GM21390 (cell line): ENCODE data around the gene SUCLG1.
A peak's percentile ranks its signal among the peaks of the same experiment; 100 is the strongest.

Source experiments
- ATAC-seq: cut with Tn5 transposase; IDR thresholded peaks from one replicate; pipeline ENCODE4 v1.9.1; 2021; ENCODE audit not compliant: unreplicated experiment

The SUCLG1 gene

DNA sequence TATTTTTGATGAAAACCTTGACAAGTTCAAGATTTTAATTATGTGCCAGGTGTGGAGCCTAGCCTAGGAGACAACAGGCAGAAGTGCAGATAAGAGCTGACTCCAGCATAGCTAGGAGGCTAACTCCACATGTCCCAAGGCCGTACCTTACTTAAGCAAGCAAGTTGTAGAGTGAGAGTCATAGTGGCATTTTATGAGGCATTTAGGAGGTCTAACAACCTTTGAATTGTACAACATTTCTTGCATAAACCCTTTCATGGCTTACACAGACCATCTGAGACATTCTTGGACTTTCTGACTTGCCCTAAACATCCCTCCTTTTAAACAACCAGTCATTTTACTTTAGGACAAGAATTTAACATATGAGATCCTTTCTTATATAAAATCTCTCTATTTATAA lies 8.3 kb upstream of the SUCLG1 start:
- no peak for ATAC-seq

DNA sequence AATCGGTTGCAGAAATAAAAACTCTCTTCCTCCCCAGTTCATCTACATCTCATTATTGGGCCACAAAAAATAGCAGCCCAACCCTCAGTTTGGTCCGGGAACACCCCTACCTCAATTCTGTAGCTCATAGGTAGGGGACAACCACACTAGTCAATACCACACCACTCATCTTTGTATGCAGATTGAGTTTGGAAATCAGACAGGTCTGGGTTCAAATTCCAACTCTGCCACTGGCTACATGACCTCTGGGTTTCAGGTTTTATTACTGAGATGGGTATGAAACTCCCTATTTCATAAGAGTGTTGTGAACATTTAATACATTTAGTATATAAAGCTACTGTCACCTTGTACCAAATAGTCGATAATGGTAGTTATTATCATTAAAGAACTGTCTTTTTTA lies 2.2 kb upstream of the SUCLG1 start:
- ATAC-seq = no peak

DNA sequence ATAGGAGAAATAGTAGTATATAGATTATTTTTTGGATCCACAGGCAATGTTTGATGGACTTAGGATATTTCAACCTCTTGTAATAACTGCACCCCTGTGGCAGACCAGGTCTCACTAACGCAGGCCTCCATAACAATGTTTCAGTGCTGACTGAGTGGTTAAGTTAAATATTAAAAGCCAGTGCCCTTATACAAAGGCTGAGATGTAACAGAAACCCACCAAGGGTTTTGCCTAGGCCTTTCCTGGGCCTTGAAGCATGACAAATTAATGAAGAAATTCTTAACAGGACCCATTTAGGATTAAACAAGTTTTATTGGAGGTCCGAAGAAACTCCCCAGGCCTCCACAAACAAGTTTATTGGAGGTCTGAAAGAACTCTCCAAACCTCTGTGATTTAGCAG lies 1.6 kb upstream of the SUCLG1 start:
- no peak for ATAC-seq

DNA sequence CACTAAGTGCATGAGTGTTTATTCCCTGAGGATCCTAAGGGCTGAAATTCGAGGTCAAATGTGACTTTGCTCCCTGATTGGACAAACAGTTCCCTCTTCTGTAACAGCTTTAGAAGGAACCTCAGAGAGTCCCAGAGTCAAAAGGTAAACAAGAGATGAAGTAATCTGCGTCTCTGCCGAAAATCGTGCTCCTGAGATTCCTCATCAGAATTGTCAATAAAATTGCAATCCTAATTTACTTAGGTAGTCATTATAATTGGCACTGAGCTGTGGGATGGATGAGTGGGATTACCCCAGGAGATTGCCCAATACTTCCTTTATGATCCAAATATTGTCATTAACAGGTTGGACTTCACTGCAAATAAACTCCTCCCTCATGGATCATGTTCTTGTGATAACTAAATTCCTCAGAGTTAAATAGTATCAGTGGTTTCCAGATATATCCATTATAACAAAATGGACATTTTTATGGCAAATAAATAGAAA lies 907 bp upstream of the SUCLG1 start:
- no peak for ATAC-seq

DNA sequence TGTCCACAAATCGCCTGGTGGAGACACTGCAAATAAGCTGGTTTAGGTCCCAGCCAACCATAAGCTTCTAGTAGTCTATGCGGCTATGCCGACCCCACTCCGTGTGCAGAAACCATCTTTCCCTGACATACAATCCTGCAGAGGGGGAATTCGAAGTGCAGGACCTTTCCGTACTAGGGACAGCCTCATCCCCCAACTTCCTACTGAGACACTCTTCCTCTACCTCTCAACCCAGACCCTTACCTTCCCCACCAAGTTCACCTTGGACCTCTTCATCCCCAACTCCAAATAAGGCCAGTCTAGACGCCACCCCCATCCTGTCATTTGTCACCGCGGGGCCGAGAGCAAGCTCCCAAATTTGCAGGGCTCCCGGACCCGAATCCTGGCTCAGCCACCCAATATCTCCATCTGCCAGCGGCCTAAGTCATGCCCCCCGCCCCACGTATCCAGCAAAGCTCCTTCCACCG lies 496 bp downstream of the SUCLG1 start:
- ATAC-seq = peak; percentile 33

DNA sequence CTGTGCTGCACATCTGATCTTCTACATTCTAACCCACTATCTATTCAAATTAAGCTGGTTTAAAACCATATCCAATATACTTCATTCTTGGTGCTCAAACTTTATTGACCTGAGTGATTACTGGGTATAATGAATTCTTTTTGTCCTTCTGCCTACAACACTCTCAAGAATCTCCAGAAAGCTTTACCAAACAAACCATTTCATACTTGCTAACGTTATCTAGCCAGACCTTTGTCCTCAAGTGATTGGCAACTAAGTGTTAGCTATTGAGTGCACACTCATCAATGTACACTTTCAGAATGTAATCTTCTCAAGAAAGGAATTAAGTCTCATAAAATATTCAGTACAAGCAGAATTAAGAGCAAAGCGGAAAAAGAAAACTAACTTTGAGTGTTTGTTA lies 1.4 kb downstream of the SUCLG1 start:
- ATAC-seq = no peak

DNA sequence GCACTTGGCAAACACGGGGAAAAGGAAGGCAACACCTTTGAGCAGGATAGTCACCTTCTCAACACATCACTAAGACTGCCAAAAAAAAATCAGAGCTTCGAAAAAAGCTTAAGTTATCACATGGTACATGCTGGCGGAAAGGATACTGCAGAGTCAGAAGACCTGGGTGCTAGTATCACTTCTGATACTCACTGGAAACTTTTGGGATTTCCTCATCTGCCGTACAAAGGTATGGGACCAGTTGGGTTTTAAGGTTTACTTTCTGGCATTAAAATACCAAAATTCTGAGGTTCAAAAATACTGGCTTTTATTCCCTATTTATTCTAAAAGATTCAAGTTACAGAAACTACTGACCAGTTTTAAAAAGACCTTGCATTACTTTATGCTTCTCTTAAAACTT lies 2.9 kb downstream of the SUCLG1 start:
- ATAC-seq = no peak

DNA sequence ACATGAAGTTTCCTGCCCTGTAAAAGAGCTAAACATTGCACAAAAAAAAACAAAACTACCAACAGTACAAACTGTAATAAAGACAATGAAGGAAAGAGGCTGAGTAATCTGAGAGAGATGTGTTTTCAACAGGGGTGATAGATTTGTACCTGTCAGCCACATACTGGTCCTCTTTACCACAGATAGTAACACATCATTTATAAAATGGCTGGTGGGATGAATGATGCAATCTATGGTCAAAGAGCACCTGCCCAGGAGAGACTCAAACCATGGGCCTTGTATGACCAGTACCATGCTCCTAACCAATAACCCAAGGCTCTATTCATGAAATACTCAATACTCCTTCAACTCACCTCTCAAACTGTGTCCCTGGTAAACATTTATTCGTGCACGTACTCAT lies 4.5 kb downstream of the SUCLG1 start:
- no peak for ATAC-seq

DNA sequence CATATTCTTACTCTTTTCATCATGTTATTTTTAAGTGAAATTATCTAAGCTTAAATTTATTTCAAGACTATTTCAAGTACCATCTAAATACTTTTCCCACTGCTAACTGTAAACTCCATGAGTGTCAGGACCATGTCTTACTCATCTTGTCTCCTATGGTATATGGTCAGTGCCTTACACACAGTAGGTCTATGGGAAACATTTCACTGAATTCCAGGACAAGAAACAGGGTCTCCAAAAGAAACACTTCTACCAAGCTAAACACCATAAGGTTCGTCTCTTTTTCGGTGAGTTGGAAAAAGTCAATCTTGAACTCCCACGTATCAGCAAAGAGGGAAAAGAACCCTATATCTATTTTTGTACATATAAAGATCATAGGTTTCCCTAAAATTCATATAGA lies 6.5 kb downstream of the SUCLG1 start:
- ATAC-seq = no peak

DNA sequence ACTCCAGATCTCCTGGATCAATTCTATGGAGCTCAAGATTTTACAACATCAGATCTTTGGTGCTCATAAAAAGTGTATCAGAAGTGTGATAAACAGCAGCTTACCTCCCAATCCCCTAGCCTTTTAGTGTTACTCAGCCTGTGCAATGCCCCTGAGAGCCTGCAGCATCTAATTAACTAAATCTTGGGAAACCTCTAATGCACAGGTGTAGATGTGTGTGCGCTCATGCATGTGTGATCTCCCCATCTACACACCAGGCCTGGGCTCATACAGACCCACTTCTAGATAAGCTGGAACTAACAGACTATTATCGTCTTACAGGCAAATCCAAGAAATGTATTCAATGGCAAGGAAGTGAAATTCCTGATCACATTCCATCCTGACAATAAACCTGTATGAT lies 7.5 kb downstream of the SUCLG1 start:
- ATAC-seq = no peak

DNA sequence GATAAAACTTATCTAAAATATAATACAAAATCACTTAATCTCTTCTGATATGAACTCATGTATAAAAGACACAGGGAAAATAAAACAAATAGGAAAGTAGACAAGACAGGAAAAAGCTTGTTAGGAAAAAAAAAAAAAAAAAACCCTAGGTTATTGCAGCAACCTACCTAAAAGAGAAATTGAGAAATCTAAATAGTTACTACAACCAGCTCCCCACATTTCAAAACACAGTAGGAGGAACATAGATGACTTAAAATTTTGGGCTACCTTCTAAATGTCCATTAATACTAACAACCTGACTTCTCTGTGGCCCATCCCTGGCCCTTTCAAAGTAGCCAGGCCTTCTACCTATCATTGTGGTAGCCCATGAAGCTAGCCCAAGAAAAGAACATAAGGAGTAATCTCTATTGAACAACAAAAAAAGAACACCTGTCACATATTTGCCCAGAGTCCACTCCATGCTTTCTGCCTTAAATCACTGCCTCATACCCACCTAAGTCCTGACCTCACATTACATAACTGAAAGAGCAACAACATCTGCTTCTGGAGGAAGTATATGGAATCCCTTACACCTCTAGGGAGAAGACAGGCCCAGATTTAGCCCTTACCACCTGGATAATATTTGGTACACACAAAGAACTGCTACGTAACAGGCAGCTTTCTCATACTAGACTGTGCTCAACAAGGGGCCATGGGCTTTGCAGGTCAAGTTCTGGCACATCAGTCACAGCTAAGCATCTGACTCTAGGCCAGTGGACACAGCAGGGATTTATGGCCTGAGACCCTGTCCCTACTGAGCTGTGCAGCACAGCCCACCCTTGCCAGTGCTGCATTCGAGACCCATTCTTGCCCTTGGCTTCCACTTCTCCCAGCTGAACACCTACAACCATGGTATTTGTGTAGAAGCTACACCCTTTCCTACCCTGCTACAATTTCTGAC lies 8.5 kb downstream of the SUCLG1 start:
- ATAC-seq = no peak

DNA sequence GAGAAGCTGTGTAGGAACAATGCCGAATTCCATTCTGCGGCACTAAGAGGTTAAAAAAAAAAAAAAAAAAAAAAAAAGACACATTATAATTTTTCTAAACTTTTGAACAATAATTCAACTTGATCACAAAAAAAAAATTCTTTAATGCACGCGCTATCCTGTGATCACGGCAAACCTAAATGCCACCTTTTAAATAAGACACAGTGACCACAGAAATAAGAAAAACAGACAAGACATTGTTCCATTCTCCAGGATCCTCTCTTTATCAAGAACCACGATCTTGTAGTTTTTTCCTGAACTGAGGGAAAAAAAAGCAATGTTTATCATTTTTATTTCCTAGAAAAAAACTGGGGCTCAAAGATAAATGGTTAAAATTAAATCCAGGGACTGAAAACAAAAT lies 9.4 kb downstream of the SUCLG1 start:
- ATAC-seq = no peak

DNA sequence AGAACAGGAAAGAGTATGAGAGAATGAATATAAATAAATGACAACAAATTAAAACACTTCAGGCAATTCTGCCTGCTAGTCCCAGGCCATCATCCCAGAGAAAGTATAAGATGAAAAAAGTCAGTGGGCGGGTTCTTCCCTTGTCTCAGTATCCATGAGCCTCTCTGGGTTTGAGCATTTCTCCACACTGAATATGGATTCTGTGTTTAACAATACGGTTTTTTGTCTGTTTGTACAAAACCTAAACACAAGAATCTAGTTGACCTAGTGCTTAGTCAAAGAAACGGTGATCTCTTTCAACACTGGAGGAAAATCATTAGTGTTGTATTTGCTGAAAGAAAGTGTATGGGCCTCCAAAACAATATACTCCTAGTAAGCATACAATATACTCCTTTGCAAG lies 10.0 kb downstream of the SUCLG1 start:
- ATAC-seq = no peak

DNA sequence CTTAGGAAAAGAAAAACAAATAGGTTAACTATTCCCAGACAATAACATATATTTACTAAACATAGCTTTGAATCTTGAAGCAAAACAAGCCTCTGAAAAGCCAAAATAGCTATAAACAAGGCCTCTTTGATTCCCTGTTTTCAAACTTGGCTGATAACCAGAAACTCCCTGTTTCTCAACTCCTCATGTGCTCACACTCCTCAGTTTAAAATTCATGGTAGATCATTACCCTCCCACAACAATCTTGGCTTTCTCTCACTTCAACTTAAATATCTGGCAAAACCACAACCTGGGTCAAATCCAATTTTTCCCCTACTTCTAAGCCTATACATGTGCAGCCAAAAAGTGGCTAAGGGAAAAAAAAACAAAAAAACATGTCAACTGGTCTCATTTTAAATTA lies 15.6 kb downstream of the SUCLG1 start:
- ATAC-seq = no peak

DNA sequence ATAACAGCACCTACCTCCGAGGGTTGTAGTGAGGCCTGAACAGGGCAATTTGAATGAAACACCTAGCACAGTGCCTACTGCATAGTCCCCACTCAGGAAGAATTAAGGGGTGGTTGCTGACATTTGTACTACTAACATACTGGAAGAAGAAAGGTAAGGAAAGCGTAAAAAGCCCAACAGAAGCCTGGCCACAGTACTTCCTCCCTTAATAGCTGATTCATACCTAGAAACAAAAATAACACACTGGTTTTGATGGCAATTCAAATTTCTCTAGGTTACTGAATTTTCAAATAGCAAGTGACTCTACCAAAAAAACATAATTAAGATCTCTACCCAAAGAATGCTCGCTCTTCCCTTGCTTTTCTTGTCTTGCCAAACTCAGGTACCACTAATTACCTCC lies 16.2 kb downstream of the SUCLG1 start:
- ATAC-seq = no peak

DNA sequence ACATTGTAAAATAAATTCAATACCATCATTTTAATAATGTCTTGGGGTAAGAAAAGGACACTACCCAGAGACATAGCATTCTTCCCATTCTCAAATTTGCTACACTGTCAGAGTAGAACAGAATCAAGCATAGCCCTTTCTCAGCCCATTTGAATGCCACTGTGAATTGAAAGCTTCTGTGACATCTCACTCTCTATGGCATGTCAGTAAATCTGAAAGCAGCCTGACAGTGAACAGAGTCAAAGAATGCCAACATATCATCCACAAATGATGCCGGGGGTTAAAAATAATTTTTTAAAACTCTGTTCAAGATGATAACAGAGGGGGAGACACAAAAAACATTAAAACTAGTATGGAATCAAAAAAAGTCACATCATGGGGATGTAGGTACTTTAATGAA lies 17.6 kb downstream of the SUCLG1 start:
- ATAC-seq = no peak

DNA sequence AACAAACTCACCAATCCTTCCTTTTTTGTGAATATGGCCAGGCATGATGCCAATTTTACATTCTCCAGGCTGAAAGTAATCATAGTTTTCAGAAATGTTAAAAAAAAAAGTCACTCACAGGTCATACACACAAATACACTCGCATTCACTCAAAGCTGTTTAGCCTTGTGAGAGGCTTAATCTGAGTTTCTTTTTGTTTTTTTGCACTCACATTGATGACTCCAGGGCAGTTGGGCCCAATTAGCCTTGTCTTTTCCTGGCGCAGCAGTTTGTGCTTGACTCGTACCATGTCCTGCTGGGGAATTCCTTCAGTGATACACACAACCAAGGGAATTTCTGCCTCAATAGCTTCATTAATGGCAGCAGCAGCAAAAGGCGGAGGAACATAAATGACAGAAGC lies 18.0 kb downstream of the SUCLG1 start:
- ATAC-seq = no peak

DNA sequence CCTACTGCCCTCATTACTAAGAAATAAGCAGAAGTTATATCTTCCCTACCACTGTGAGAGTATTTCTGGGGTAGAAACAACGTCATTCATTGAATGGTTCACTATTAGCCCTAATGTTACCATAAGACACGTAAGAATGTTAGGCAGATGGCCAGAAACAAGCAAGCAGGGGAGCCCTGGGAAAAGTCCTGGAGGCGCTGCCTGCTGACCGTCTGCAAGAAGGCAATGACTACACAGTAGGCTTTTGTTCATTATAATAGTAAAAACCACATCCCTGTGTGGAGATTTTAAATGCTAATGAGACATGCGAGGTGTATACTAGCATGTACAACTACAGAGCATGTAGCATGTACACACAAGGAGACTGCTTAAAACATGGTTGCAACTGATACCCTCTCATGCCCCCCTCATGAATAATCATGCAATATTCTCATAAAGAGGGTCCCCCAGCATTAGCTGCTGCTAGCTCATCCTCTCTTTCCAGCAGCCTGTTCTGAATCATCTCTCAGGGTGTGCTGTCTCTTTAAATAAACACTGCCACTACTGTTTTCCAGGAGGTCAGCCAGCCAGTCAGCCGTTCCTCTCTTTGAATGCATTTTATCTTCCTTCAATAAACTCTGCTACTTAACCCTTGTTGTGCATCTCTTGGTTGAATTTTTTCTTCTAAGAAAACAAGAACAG lies 23.6 kb downstream of the SUCLG1 start:
- ATAC-seq = no peak

DNA sequence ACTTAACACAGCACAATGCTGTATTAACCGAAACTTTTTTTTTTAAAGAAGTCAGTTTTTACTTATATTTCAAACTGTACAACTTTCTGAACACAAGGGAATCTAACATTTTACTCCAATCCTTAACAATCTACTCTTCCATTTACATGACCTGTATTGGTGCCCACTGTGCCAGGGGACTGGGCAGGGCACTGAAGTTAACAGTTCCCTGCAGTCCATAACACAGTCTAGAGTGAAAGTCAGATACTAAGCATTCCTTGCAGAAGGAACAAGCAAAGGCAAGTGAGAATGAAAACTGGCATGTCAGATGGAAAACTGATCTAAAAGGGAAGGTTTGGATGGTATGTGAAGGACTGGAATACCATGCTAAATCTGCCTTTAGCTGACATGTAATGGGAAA lies 29.8 kb downstream of the SUCLG1 start:
- ATAC-seq = no peak

DNA sequence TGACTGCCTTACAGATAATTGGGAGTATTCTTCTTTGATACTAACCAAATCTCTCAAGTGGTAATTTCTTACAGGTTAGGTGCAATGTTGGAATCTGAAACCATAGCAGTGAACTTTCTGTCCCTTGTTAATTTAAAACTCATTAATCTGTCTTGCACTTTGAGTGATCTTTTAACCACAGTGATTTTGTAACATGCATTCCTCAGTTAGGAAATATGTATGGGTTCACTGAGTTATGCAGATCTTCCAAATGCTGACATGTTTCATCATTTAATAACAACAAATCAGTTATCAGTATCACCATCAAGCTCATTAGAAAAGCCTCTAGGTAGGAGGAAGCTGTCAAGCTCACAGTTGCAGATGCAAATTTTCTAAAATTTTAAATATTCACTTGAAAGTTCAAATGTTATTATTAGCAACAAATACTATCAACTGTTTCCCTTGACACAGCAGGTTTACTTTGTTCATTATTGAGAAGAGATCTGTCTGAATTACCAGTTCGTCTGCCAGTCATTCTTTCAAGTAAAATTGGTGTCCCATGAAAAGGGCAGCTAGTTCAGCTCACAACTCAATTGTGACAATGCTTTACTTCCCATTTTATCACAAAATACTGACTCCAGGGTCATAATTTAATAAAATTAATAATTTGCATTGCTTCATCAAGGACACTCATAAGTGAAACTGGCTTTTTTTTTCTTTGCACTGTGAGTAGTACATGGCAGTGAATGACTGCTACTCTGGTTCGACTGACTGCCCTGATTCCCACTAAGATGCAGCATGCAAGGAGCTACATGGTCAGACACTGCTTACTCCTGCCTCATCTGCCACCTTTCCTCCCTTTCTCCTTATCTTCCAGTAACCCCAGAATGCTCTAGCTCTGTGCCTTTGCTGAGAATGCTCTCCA lies 31.6 kb downstream of the SUCLG1 start:
- ATAC-seq = peak; percentile 76

DNA sequence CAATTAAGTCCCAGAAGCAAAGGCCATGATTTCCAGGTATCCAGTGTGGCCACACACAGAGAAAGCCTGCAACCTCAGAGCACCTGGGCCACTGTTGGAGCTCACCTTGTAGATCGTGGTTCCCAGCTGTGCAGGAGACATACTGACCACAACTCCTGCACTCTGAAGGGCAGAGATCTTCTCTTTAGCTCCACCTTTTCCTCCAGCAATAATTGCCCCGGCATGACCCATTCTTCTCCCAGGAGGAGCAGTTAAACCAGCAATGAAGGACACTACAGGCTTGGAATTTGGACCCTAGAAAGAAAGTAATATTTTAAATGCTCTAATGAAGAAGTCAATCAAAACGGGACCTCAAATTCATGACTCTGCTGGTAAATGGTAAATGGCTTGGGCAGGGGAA lies 33.8 kb downstream of the SUCLG1 start:
- ATAC-seq = no peak
